GM19452 (cell line): ENCODE data around the gene CACNA1B.
"Not testable (repeated sequence)": the region's sequence is repeated elsewhere in the genome, so short reads cannot be mapped to it uniquely, and the experiment has no call there.

Source experiments
- ATAC-seq: cut with Tn5 transposase; IDR thresholded peaks from one replicate; pipeline ENCODE4 v1.9.1; 2021; ENCODE audit not compliant: unreplicated experiment

The CACNA1B gene

DNA sequence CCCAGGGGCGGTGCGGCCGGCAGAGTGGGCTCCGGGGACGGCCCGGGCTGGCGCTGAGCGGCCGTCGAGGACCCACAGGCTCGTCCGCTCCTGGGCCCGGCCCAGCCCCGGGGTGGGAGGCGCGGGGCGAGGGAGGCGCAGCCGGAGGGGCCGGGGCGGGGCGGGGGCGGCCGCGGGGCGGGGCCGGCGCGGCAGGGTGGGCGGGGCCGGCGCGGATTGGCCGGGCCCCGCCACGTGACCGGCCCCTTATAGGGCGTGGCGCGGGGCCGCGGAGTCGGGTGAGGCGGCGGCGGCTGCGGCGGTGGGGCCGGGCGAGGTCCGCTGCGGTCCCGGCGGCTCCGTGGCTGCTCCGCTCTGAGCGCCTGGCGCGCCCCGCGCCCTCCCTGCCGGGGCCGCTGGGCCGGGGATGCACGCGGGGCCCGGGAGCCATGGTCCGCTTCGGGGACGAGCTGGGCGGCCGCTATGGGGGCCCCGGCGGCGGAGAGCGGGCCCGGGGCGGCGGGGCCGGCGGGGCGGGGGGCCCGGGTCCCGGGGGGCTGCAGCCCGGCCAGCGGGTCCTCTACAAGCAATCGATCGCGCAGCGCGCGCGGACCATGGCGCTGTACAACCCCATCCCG, at the start of gene CACNA1B:
CACNA1B (plus strand) TSS at position 277 of the 617 bp plus-strand sequence; CDS start at position 429, 152 bp downstream.
- ATAC-seq = not testable (repeated sequence)

- ATAC-seq = no peak
Observed at GRCh38 chr9:137827908-137828526, 49.6 kb upstream of the CACNA1B start.

DNA sequence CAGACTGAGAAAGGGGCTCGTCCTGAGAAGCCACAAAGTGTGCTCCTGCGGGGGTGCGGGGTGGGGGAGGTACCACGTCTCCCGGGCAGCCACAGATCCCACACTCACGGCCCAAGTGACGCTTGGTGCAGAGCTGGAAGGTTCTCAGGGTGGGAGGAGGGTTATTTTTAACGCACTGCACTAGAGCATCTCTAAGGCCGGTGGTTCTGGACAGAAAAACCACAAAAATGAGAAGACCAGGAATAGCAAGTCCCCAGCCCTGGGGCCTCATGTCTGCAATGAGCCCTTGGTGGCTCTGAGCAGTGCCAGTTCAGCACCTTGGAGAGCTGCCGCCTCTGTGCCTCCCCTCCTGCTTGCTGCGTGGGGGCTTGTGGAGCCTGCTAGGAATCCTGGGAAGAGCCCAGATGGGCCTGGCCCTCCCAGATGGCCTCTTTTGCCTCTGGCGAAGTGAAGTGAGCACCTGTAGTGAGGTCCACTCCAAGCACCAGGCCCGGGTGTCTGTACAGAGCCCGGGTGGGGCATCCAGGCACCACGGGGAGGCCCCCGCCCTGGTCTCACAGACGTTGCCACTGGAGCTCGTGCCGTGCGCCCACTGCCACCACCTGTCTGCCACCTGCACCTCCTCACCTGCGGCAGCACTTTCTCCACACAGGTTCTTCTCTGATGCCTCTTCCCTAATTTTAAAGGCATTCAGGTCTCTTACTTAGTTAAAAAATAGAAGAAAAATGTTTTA, 48.9 kb upstream of the CACNA1B start:
- no peak for ATAC-seq

- no peak for ATAC-seq
Observed at GRCh38 chr9:137829260-137829996, 48.2 kb upstream of the CACNA1B start.

DNA sequence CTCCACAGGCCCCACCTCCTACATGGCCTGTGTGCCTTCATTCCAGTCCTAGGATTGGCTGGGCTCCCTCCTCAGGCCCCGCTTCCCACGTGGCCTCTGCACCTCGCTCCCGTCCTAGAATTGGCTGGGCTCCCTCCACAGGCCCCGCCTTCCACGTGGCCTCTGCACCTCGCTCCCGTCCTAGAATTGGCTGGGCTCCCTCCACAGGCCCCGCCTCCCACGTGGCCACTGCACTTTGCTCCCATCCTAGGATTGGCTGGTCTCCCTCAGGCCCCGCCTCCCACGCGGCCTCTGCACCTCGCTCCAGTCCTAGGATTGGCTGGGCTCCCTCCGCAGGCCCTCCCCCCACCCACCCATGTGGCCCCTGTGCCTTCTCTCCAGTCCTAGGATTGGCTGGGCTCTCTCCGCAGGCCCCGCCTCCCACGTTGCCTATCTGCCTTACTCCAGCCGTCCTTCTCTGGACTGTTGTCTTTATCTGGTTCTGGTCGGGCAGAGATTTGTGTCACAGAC, 45.3 kb upstream of the CACNA1B start:
- no peak for ATAC-seq

DNA sequence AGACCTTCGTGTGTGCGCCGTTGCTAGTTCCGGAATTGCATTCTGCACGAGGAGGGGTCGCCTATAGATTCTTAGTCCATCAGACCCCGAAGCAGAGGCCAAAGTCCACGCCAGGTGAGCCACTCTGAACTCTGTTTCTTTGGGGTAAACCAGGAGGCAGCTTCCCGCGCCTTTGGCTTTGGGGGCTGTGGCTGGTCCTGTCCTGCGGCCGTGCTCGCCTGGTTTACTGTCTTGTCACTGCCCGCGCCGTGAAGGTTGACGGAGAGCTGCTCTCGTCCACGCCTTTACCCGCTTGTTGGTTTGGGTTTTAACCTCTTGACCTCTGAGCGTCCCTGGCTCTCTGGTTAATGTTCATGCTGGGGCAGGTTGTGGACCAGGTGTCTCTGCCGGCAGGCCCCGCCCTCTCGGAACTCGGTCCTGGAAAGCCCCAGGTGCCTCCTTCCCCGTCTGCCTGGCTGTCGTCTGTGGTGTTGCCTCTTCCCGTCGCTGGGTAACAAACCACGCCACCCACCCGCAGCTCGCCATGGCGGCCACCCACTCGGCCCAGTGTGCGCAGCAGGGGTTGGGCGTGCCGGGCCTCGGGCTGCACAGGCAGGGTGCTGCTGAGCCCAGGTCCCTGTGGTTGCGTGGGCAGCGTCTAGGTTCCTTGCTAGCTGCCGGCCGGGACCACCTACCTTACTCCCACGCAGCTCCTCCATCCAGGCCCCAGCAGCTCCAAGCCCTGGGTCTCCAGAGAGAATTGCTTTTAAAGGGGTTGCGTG, 44.6 kb upstream of the CACNA1B start:
- ATAC-seq = no peak

GRCh38 chr9:137833721-137834613, 43.6 kb upstream of the CACNA1B start:
- ATAC-seq = no peak

- ATAC-seq = no peak
Observed at GRCh38 chr9:137834846-137835546, 42.6 kb upstream of the CACNA1B start.

DNA sequence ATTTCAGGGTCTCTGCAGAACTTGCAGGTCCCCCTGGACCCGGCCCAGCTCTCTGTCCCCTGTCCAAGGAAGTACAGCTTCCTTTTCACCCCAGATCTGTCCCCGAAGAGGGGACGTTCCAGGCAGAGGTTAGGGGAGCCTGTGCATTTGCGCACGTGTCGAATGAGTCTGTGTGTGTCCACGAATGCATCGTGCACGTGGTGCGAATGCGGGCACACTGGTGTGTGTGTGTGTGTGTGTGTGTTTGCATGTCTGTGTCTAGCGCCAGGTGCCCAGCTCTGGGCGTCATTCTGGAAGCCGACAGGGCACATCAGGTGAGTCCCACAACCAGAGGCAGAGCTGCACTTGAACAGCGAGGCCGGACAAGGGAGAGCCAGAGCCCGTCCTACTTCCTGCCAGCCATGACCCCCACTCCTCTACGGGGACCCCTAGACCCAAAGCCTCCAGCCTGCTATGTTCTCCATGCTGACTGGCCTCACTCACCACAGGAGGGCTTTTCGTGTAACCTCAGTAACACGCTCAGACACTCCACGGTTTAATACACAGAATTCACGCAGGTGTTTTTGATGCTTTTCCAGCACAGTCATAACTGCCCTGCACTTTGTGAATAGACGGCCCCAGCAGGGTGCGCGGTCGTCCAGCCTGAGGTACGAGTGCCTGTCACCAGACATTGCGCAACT, 41.3 kb upstream of the CACNA1B start:
- no peak for ATAC-seq

DNA sequence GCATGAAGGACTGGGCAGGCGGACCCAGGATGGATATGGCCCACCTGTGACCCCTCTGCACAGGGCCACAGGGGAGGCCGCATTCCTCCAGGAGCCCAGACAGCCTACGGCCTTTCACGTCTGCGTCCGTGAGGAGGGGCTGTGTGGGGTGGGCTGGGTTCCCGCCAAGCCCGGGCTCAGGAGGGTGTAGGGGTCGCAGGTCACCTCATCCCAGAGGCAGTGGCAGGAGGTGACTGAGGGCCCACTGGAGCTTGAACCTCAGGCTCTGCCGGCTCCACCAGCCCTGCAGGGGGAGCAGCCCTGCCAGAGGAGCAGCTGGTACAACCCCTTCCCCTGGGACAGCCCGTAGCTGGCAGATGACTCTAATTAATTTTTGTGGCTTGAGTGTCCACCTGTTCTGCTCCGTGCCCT, 40.7 kb upstream of the CACNA1B start:
- ATAC-seq = no peak

- ATAC-seq = no peak
Observed at GRCh38 chr9:137837345-137838278, 40.0 kb upstream of the CACNA1B start.

DNA sequence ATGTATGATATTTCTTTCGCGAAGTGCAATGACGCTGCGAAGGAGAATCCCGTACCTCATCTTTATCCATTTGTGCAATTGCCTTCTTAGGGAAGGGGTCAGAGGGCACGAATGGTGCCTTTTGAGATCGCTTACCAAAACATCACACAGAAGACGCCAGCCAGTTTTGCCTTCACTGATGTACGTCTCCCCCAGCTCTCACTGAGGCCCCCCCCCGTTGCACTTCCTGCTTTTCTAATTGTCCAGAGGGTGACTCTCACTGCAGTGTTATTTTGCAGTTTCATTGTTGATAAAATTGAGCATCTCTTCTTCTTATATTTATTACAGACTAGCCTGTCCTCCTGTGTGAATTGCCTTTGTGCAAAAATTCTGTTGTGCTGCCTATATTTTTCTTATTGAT, 39.0 kb upstream of the CACNA1B start:
- ATAC-seq = no peak

DNA sequence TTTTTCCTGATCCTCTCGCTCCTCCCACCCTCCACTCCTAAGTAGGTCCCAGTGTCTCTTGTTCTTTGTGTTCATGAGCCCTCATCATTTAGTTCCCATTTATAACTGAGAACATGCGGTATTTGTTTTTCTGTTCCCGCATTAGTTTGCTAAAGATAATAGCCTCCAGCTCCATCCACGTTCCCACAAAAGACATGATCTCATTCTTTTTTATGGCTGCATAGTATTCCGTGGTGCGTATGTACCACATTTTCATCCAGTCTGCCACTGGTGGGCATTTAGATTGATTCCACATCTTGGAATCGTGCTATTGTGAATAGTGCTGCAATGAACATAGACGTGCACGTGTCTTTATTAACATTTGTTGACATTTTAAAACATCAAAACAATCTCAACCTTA, 34.2 kb upstream of the CACNA1B start:
- no peak for ATAC-seq

DNA sequence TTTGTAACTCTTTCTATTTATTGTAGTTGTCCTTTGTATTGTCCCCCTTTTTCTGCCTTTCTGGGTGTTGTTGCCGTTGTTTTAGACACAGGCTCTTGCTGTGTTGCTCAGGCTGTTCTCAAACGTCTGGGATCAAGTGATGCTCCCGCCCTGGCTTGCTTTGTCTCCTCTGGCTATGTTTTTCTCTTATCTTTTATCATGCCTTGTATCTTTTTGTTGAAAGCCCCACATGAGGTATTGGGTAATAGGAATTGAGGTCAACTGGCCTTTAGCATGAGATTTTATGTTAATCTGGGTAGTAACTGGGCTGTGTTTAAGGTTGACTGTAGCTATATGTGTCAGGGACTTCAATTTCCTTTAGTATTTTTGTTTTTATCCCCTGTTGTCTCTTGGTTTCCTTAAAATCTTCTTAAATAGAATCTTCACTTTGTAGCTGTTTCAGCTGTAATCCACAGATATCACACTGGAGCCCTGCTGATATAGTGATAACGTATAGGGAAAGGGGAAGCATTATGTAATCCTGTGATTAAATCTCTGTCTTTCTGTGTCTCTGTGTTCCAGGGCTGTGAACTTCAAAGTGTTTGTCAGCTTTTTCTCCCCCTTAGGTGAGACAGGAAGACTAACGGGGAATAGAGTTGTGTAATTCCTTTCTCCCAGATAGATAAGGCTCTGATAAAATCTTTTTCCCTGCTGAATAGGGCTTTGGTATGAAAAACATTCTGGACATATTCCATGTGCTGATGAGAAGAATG, 25.9 kb upstream of the CACNA1B start:
- no peak for ATAC-seq

GRCh38 chr9:137853392-137853995, 24.1 kb upstream of the CACNA1B start:
- no peak for ATAC-seq

DNA sequence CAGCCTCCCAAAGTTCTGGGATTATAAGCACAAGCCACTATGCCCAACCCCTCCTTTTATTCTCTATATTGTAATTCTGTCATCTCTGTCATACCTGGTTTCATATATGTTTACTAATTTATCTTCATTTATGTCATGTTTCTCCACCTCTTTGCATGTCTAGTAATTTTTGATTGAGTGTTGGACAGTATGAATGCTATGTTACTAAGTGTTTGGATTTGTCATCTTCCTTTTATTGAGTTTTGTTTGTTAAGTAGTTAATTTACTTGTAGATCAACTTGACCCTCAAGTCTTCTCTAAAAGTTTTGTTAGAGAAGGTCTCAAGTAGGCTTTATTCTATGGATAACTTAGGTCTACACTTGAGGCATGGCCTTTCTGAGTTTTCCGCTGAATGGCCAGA, 17.2 kb upstream of the CACNA1B start:
- ATAC-seq = no peak
